ENCODE measurements around the gene ZNF408. TPM values are rescaled to one million over a fixed set of nuclear protein-coding genes. Genes with fewer than 3 reads are reported as not detected.

Gene ZNF408
- polyA plus RNA-seq, 1 of the 3 experiments (the other 2 are of a cell fraction): 7.1 TPM

DNA sequence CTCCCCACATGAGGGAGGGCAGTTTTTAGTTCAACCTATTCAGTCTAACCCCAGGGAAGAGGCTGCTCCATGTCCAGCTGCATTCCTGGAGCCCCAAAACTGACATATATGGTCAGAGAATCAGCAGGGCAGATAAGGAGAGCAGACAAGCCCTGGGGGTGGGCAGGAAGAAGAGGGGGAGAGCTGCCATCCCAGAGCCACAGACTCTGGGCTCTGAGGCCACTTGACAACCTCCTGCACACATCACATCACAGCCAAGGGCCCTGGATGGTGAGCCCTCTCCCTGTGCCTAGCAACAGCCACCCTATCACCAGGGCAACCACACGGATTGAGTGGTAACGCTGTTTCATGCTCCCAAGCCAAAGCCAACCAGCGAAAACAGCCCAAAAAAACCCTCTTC is 3.5 kb upstream of the ZNF408 start (continued):
- TF ChIP-seq, protein P1, sequence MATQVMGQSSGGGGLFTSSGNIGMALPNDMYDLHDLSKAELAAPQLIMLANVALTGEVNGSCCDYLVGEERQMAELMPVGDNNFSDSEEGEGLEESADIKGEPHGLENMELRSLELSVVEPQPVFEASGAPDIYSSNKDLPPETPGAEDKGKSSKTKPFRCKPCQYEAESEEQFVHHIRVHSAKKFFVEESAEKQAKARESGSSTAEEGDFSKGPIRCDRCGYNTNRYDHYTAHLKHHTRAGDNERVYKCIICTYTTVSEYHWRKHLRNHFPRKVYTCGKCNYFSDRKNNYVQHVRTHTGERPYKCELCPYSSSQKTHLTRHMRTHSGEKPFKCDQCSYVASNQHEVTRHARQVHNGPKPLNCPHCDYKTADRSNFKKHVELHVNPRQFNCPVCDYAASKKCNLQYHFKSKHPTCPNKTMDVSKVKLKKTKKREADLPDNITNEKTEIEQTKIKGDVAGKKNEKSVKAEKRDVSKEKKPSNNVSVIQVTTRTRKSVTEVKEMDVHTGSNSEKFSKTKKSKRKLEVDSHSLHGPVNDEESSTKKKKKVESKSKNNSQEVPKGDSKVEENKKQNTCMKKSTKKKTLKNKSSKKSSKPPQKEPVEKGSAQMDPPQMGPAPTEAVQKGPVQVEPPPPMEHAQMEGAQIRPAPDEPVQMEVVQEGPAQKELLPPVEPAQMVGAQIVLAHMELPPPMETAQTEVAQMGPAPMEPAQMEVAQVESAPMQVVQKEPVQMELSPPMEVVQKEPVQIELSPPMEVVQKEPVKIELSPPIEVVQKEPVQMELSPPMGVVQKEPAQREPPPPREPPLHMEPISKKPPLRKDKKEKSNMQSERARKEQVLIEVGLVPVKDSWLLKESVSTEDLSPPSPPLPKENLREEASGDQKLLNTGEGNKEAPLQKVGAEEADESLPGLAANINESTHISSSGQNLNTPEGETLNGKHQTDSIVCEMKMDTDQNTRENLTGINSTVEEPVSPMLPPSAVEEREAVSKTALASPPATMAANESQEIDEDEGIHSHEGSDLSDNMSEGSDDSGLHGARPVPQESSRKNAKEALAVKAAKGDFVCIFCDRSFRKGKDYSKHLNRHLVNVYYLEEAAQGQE (IDR thresholded peaks at IDR 0.05; ENCODE audit: low read depth, low read length): no peak
- TF ChIP-seq, protein P2, sequence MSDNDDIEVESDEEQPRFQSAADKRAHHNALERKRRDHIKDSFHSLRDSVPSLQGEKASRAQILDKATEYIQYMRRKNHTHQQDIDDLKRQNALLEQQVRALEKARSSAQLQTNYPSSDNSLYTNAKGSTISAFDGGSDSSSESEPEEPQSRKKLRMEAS (IDR thresholded peaks at IDR 0.05; ENCODE audit: low read depth): no peak
- no peak for TF ChIP-seq TEAD4 (IDR thresholded peaks at IDR 0.05; ENCODE audit: borderline replicate concordance, insufficient read depth)
- TF ChIP-seq GATA2 (CRISPR knock-in tag; IDR thresholded peaks at IDR 0.05): peak; percentile 76

DNA sequence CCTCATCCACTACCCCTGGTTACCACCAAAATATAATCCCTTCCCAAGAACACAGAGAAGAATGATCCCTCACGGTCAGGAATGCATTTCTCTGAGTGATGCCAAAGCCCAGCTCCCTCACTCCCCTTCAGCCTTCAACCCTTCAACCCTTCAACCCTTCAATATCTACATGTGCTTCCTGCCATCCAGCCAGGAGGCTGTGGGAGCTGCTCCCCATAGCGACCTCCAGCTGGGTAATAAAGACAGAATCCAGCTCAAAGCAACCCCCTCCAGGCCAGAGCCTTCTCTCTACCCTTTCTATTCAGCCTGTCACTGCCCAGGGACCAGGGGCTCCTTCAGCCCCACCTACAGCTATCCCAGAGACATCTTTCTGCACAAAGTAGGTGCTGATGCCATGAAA is 3.1 kb upstream of the ZNF408 start:
- Histone ChIP-seq H3K27ac (ENCODE audit: low read depth in 2 of 2, low read length in 1 of 2) (peak overlapping the region in 1 of 2 experiments; percentile 92; a peak in 2 of 4 replicates), H3K36me3 (replicated peaks in 1 of 2; ENCODE audit: control insufficient read depth in 1 of 2, insufficient read depth in 2 of 2, low read length in 1 of 2) (peaks cover 33 to 34% of the 10 kb centered on the region in 2 experiments), H3K4me2 (peak overlapping the region; percentile 52), H3K9me3 (no peaks in the 10 kb centered on the region), H4K20me1 (ENCODE audit: insufficient read depth) (peaks cover 5% of the 10 kb centered on the region; the same call in 1 of the 2 replicates), H3K9ac (peak overlapping the region; percentile 28; the same call in 1 of the 2 replicates), H3F3A (replicated peaks; ENCODE audit: insufficient read depth) (peaks cover 7% of the 10 kb centered on the region), H3K79me2 (ENCODE audit: insufficient read depth) (peaks cover 62% of the 10 kb centered on the region), H3K27me3 (ENCODE audit: insufficient read depth) (no peaks in the 10 kb centered on the region), H3K4me3 (ENCODE audit: low read depth in 2 of 2, low read length in 1 of 2) (peak overlapping the region in 1 of 2 experiments; percentile 2; a peak in 1 of 4 replicates), H2AFZ (ENCODE audit: low read depth) (no peak overlapping the region), H3K4me1 (ENCODE audit: control insufficient read depth in 1 of 2, insufficient read depth in 2 of 2, low read depth in 1 of 2, low read length in 1 of 2) (peaks cover 21 to 33% of the 10 kb centered on the region in 2 experiments; a peak in 3 of 4 replicates), H3K9me2 (no peaks in the 10 kb centered on the region)
- CTCF ChIA-PET: interaction anchor here (1.3 kb wide), 1 partner anchor 79 kb away, joined by 7 read pairs; no protein-coding TSS in a partner anchor
- DNase-seq: no peak
- WGBS (ENCODE audit: low lambda C conversion rate): 57% methylated on average over 2 of the region's 2 CpGs
- TF ChIP-seq GABPA (IDR thresholded peaks at IDR 0.05; ENCODE audit: low read depth) (no peak), TAF1 (IDR thresholded peaks at IDR 0.05; ENCODE audit: borderline replicate concordance, low read depth, low read length) (no peak), YY1 (IDR thresholded peaks at IDR 0.05; ENCODE audit: low read depth) (no peak), RXRA (IDR thresholded peaks at IDR 0.05; ENCODE audit: borderline replicate concordance, low read depth) (no peak), TCF12 (IDR thresholded peaks at IDR 0.05) (no peak), NFIC (IDR thresholded peaks at IDR 0.05; ENCODE audit: borderline replicate concordance) (no peak), MXI1 (IDR thresholded peaks at IDR 0.05; ENCODE audit: low read depth, low read length) (no peak), NRF1 (IDR thresholded peaks at IDR 0.05; ENCODE audit: low read depth, low read length) (no peak), POLR2AphosphoS5 (IDR thresholded peaks at IDR 0.05; ENCODE audit: low read depth, low read length) (no peak), EP300 (IDR thresholded peaks at IDR 0.05; ENCODE audit: borderline replicate concordance in 1 of 2, low read depth in 1 of 2, low read length in 1 of 2) (no peak), SIN3A (IDR thresholded peaks at IDR 0.05; ENCODE audit: borderline replicate concordance, low read depth, low read length) (no peak), RFX5 (IDR thresholded peaks at IDR 0.05; ENCODE audit: low read length) (no peak)
- TF ChIP-seq, protein P3, sequence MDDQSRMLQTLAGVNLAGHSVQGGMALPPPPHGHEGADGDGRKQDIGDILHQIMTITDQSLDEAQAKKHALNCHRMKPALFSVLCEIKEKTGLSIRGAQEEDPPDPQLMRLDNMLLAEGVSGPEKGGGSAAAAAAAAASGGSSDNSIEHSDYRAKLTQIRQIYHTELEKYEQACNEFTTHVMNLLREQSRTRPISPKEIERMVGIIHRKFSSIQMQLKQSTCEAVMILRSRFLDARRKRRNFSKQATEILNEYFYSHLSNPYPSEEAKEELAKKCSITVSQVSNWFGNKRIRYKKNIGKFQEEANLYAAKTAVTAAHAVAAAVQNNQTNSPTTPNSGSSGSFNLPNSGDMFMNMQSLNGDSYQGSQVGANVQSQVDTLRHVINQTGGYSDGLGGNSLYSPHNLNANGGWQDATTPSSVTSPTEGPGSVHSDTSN (IDR thresholded peaks at IDR 0.05): no peak
- TF ChIP-seq, protein P2 (IDR thresholded peaks at IDR 0.05; ENCODE audit: low read depth): no peak
- TF ChIP-seq, protein P4, sequence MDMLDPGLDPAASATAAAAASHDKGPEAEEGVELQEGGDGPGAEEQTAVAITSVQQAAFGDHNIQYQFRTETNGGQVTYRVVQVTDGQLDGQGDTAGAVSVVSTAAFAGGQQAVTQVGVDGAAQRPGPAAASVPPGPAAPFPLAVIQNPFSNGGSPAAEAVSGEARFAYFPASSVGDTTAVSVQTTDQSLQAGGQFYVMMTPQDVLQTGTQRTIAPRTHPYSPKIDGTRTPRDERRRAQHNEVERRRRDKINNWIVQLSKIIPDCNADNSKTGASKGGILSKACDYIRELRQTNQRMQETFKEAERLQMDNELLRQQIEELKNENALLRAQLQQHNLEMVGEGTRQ (IDR thresholded peaks at IDR 0.05; ENCODE audit: borderline replicate concordance, low read depth, low read length): no peak
- TF ChIP-seq, protein P5, sequence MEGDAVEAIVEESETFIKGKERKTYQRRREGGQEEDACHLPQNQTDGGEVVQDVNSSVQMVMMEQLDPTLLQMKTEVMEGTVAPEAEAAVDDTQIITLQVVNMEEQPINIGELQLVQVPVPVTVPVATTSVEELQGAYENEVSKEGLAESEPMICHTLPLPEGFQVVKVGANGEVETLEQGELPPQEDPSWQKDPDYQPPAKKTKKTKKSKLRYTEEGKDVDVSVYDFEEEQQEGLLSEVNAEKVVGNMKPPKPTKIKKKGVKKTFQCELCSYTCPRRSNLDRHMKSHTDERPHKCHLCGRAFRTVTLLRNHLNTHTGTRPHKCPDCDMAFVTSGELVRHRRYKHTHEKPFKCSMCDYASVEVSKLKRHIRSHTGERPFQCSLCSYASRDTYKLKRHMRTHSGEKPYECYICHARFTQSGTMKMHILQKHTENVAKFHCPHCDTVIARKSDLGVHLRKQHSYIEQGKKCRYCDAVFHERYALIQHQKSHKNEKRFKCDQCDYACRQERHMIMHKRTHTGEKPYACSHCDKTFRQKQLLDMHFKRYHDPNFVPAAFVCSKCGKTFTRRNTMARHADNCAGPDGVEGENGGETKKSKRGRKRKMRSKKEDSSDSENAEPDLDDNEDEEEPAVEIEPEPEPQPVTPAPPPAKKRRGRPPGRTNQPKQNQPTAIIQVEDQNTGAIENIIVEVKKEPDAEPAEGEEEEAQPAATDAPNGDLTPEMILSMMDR (IDR thresholded peaks at IDR 0.05): no peak
- POLR2A ChIA-PET: no interaction called here
